OCI-M1 (cell line): ENCODE results near the gene B4GALT5.

Source experiments
- DNase-seq: peaks from one replicate; lab custom pipeline; 2025; lab: John Stamatoyannopoulos, UW

Gene B4GALT5

GRCh38 chr20:49607568-49607967 lies 106.1 kb downstream of the B4GALT5 start:
- DNase-seq = no peak

GRCh38 chr20:49603209-49603627 lies 110.5 kb downstream of the B4GALT5 start:
- DNase-seq = peak; percentile 7

GRCh38 chr20:49602345-49603208 lies 111.1 kb downstream of the B4GALT5 start:
- DNase-seq = no peak

- DNase-seq = no peak
Measured at GRCh38 chr20:49601153-49601924, 112.3 kb downstream of the B4GALT5 start.

- no peak for DNase-seq
Measured at GRCh38 chr20:49599746-49600113, 113.9 kb downstream of the B4GALT5 start.

GRCh38 chr20:49597825-49598395 lies 115.8 kb downstream of the B4GALT5 start:
- no peak for DNase-seq

- DNase-seq = no peak
Measured at GRCh38 chr20:49595811-49596561, 117.7 kb downstream of the B4GALT5 start.

GRCh38 chr20:49595346-49595745 lies 118.3 kb downstream of the B4GALT5 start:
- no peak for DNase-seq

GRCh38 chr20:49594931-49595315 lies 118.8 kb downstream of the B4GALT5 start:
- DNase-seq = no peak

- DNase-seq = peak; percentile 73
Measured at GRCh38 chr20:49594143-49594930, 119.3 kb downstream of the B4GALT5 start.

GRCh38 chr20:49593466-49594142 lies 120.1 kb downstream of the B4GALT5 start:
- no peak for DNase-seq

GRCh38 chr20:49592120-49592519 lies 121.6 kb downstream of the B4GALT5 start:
- no peak for DNase-seq

- DNase-seq = peak; percentile 52
Measured at GRCh38 chr20:49591217-49591865, 122.3 kb downstream of the B4GALT5 start.

- no peak for DNase-seq
Measured at GRCh38 chr20:49590163-49591017, 123.3 kb downstream of the B4GALT5 start.

- DNase-seq = no peak
Measured at GRCh38 chr20:49589747-49590146, 123.9 kb downstream of the B4GALT5 start.

- DNase-seq = no peak
Measured at GRCh38 chr20:49587111-49587570, 126.5 kb downstream of the B4GALT5 start.

GRCh38 chr20:49585585-49586245 lies 128.0 kb downstream of the B4GALT5 start:
- no peak for DNase-seq
